ENCODE data around the gene HJV. TPM values are rescaled to one million over a fixed set of nuclear protein-coding genes. Genes with fewer than 3 reads are reported as not detected.
"Not testable (repeated sequence)": the region's sequence is repeated elsewhere in the genome, so short reads cannot be mapped to it uniquely, and the experiment has no call there.

Gene HJV
- total RNA-seq, 1 donor from 2014 or later = 439 TPM

DNA sequence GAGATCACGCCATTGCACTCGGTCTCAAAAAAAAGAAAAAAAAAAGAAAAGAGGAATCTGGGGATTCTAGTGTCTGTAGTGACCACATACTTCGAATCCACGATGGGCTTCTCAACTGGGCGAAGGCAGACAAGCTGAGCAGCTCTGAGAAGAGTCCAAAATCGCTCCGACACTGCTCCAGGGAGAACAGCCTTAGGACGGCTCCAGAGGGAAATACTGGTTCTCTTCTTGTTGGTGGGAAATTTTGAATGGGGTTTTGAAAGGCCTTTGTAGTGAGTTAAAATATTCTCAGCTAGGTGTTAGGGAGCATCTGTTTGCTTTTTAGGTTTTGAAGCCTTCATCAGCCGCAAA lies 18.3 kb upstream of the HJV start:
- Histone ChIP-seq H3K4me1 (ENCODE audit: control insufficient read depth in 3 of 3, insufficient read depth in 3 of 3, low read length in 3 of 3) (peaks cover 9 to 20% (median 16%) of the 10 kb centered on the region in 3 donors), H3K9ac (ENCODE audit: low read depth in 1 of 3, low read length in 3 of 3) (no peak overlapping the region), H3K36me3 (ENCODE audit: control insufficient read depth in 3 of 3, insufficient read depth in 3 of 3, low read length in 3 of 3) (no peaks in the 10 kb centered on the region), H3K27me3 (ENCODE audit: control insufficient read depth in 3 of 3, insufficient read depth in 3 of 3, low read length in 3 of 3) (no peaks in the 10 kb centered on the region), H3K4me3 (ENCODE audit: low read length in 3 of 3) (peak overlapping the region in 1 of 3 donors; percentile 26), H3K27ac (ENCODE audit: low read depth, low read length) (no peak overlapping the region), H3K9me3 (ENCODE audit: control insufficient read depth in 3 of 3, low read length in 3 of 3) (no peaks in the 10 kb centered on the region)

DNA sequence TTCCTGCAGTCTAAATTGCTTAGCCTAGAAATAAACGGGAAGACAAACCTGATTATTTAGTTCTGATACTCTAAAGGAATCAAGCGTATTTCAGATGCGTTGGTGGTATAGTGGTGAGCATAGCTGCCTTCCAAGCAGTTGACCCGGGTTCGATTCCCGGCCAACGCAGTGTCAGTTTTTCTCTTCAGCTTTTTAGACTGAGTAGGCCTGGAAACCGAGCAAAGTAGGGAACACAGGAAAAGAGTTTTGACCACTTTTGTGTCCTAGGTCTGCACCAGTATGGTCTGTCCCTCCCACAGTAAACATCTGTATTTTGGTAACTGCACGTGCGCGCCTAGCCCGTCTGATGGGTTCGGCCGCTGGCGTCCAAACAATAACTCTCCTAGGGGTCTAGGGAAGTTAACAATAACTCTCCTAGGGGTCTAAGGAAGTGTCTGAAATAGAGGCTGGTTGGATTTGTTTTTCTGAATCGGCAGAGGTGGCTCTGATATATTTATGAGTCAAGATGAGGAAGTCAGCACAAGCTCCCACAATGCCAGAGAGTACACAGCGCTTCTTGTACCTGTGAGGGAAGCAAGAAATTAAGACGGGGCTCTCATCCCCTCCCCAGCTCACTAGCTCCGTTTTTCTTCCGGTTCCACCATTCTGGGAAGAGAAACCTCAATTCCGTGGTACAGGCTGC lies 15.6 kb upstream of the HJV start:
- Histone ChIP-seq H3K4me1 (ENCODE audit: control insufficient read depth in 3 of 3, insufficient read depth in 3 of 3, low read length in 3 of 3) (peaks cover 16 to 25% (median 22%) of the 10 kb centered on the region in 3 donors), H3K27me3 (ENCODE audit: control insufficient read depth in 3 of 3, insufficient read depth in 3 of 3, low read length in 3 of 3) (no peaks in the 10 kb centered on the region), H3K9ac (ENCODE audit: low read depth in 1 of 3, low read length in 3 of 3) (peak overlapping the region; percentile 77 to 88 (median 84)), H3K27ac (ENCODE audit: low read depth, low read length) (peak overlapping the region; percentile 78), H3K36me3 (ENCODE audit: control insufficient read depth in 3 of 3, insufficient read depth in 3 of 3, low read length in 3 of 3) (no peaks in the 10 kb centered on the region), H3K9me3 (ENCODE audit: control insufficient read depth in 3 of 3, low read length in 3 of 3) (no peaks in the 10 kb centered on the region), H3K4me3 (ENCODE audit: low read length in 3 of 3) (peak overlapping the region; percentile 76 to 90 (median 79))

- H3K4me1 ChIP-seq (ENCODE audit: control insufficient read depth in 3 of 3, insufficient read depth in 3 of 3, low read length in 3 of 3) = peaks cover 18 to 28% (median 22%) of the 10 kb centered on the region in 3 donors
- H3K27ac ChIP-seq (ENCODE audit: low read depth, low read length) = peak overlapping the region; percentile 78
- H3K9ac ChIP-seq (ENCODE audit: low read depth in 1 of 3, low read length in 3 of 3) = no peak overlapping the region
- no peaks in the 10 kb centered on the region for H3K27me3 ChIP-seq (ENCODE audit: control insufficient read depth in 3 of 3, insufficient read depth in 3 of 3, low read length in 3 of 3)
- peak overlapping the region in 2 of 3 donors; percentile 31 to 90 for H3K4me3 ChIP-seq (ENCODE audit: low read length in 3 of 3)
- no peaks in the 10 kb centered on the region for H3K36me3 ChIP-seq (ENCODE audit: control insufficient read depth in 3 of 3, insufficient read depth in 3 of 3, low read length in 3 of 3)
- H3K9me3 ChIP-seq (ENCODE audit: control insufficient read depth in 3 of 3, low read length in 3 of 3) = no peaks in the 10 kb centered on the region
These were observed 14.9 kb upstream of the HJV start for GRCh38 chr1:146036241-146036964.

DNA sequence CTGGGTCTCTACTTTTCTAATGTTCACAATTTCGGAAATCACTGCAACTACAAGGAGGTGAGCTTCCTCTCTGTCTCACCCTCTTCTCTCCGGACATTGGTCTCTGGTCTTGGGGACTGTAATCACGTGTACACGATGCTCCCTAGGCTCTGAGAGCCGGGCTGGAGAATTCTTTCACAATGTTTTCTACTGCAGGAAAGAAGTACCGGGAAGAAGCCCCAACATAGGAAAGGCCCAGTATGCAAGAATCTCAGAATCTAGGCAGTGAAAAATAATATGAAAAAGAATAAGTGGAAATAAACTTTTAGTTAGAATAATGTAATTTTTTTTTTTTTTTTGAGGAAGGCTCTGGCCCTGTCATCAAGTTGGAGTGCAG lies 13.5 kb upstream of the HJV start:
- no peaks in the 10 kb centered on the region for H3K27me3 ChIP-seq (ENCODE audit: control insufficient read depth in 3 of 3, insufficient read depth in 3 of 3, low read length in 3 of 3)
- H3K9me3 ChIP-seq (ENCODE audit: control insufficient read depth in 3 of 3, low read length in 3 of 3) = peaks cover 0 to 2% (median 0%) of the 10 kb centered on the region in 3 donors
- no peaks in the 10 kb centered on the region for H3K36me3 ChIP-seq (ENCODE audit: control insufficient read depth in 3 of 3, insufficient read depth in 3 of 3, low read length in 3 of 3)
- H3K4me1 ChIP-seq (ENCODE audit: control insufficient read depth in 3 of 3, insufficient read depth in 3 of 3, low read length in 3 of 3) = peaks cover 22 to 28% (median 22%) of the 10 kb centered on the region in 3 donors
- H3K4me3 ChIP-seq (ENCODE audit: low read length in 3 of 3) = peak overlapping the region in 2 of 3 donors; percentile 22 to 35
- peak overlapping the region in 1 of 3 donors; percentile 16 for H3K9ac ChIP-seq (ENCODE audit: low read depth in 1 of 3, low read length in 3 of 3)
- H3K27ac ChIP-seq (ENCODE audit: low read depth, low read length) = no peak overlapping the region

DNA sequence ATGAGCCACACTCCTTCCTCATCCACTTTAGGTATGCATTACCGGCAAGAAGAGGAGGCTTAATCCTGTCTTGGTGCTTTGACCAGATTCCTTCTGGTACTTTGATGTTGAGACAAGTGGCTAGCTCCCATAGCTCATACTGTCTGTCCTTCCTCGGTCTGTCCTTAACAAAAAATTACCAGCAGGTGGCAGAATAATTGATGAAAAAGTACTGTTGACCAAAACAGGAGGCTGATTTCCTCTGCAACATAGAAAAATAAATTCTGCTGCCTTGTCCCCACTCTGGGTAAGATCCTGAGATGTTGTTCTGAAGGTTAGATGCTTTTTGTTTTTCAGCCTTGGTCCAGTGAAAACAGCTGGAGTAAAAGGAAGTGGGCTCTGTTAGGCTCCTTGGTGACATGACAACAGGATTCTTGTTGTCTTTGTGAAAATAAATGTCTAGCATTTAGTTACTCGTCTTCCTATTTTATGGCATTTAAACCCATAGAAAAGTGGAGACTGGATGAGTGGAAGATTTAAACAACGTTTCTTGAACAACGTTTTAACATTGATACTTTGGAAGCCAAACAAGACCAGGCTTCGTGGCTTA lies 11.2 kb upstream of the HJV start:
- H3K4me1 ChIP-seq (ENCODE audit: control insufficient read depth in 3 of 3, insufficient read depth in 3 of 3, low read length in 3 of 3) = peaks cover 17 to 29% (median 23%) of the 10 kb centered on the region in 3 donors
- H3K36me3 ChIP-seq (ENCODE audit: control insufficient read depth in 3 of 3, insufficient read depth in 3 of 3, low read length in 3 of 3) = no peaks in the 10 kb centered on the region
- H3K4me3 ChIP-seq (ENCODE audit: low read length in 3 of 3) = no peak overlapping the region
- no peak overlapping the region for H3K27ac ChIP-seq (ENCODE audit: low read depth, low read length)
- H3K27me3 ChIP-seq (ENCODE audit: control insufficient read depth in 3 of 3, insufficient read depth in 3 of 3, low read length in 3 of 3) = no peaks in the 10 kb centered on the region
- H3K9me3 ChIP-seq (ENCODE audit: control insufficient read depth in 3 of 3, low read length in 3 of 3) = peaks cover 0 to 3% (median 0%) of the 10 kb centered on the region in 3 donors
- H3K9ac ChIP-seq (ENCODE audit: low read depth in 1 of 3, low read length in 3 of 3) = no peak overlapping the region

DNA sequence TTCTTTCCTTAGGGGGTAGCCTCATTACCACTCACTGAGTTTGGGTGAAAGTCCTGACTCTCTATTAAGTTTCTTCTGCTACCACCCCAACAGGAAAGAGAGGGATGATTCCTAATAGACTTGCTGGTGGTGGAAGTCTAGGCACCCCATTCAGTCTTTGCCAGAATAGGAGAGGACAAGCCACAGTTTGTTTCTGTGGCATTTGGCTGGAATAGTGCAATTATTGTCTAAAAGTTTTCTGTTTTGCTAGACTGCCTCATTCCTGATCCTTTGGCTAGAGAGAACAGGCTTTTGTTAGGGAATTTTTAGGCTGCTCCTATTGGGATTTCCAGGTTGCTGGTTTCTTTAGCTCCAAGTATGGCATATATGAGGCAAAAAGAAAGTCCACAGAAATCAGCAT lies 9.9 kb upstream of the HJV start:
- peaks cover 13 to 18% (median 14%) of the 10 kb centered on the region in 3 donors for H3K4me1 ChIP-seq (ENCODE audit: control insufficient read depth in 3 of 3, insufficient read depth in 3 of 3, low read length in 3 of 3)
- H3K36me3 ChIP-seq (ENCODE audit: control insufficient read depth in 3 of 3, insufficient read depth in 3 of 3, low read length in 3 of 3) = no peaks in the 10 kb centered on the region
- no peaks in the 10 kb centered on the region for H3K27me3 ChIP-seq (ENCODE audit: control insufficient read depth in 3 of 3, insufficient read depth in 3 of 3, low read length in 3 of 3)
- no peak overlapping the region for H3K9ac ChIP-seq (ENCODE audit: low read depth in 1 of 3, low read length in 3 of 3)
- H3K27ac ChIP-seq (ENCODE audit: low read depth, low read length) = peak overlapping the region; percentile 13
- H3K9me3 ChIP-seq (ENCODE audit: control insufficient read depth in 3 of 3, low read length in 3 of 3) = peaks cover 0 to 3% (median 0%) of the 10 kb centered on the region in 3 donors
- no peak overlapping the region for H3K4me3 ChIP-seq (ENCODE audit: low read length in 3 of 3)

DNA sequence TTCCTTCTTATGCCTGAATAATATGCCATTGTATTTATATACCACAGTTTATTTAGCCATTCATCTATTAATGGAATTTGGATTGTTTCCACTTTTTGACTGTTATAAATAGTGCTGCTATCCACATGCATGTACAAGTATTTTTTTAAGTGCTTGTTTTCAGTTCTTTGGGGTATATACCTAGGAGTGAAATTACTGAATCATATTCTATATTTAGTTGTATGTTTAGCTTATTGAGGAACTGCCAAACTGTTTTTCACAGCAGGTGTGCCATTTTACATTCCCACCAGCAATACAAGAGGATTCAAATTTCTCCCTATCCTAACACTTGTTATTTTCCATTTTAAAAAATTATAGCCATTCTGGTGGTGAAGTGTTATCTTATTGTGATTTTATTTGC lies 7.6 kb upstream of the HJV start:
- Histone ChIP-seq H3K36me3 (ENCODE audit: control insufficient read depth in 3 of 3, insufficient read depth in 3 of 3, low read length in 3 of 3) (no peaks in the 10 kb centered on the region), H3K4me1 (ENCODE audit: control insufficient read depth in 3 of 3, insufficient read depth in 3 of 3, low read length in 3 of 3) (peaks cover 12 to 13% (median 12%) of the 10 kb centered on the region in 3 donors), H3K9me3 (ENCODE audit: control insufficient read depth in 3 of 3, low read length in 3 of 3) (peaks cover 0 to 3% (median 0%) of the 10 kb centered on the region in 3 donors), H3K4me3 (ENCODE audit: low read length in 3 of 3) (no peak overlapping the region), H3K27ac (ENCODE audit: low read depth, low read length) (peak overlapping the region; percentile 66), H3K27me3 (ENCODE audit: control insufficient read depth in 3 of 3, insufficient read depth in 3 of 3, low read length in 3 of 3) (no peaks in the 10 kb centered on the region), H3K9ac (ENCODE audit: low read depth in 1 of 3, low read length in 3 of 3) (no peak overlapping the region)

DNA sequence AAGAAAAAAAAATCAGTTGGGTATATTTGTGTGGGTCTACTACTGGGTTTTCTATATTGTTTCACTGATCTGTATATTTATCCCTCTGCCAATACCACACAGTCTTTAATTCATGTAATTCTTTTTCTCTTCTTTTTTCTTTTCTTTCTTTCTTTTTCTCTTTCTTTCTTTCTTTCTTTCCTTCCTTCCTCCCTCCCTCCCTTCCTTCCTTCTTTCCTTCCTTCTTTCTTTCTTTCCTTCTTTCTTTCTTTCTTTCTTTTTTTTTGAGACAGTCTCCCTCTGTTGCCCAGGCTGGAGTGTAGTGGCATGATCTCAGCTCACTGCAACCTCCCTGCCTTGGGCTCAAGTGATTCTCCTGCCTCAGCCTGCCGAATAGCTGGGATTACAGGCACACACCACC lies 5.1 kb upstream of the HJV start:
- H3K4me3 ChIP-seq (ENCODE audit: low read length in 3 of 3); H3K36me3 ChIP-seq (ENCODE audit: control insufficient read depth in 3 of 3, insufficient read depth in 3 of 3, low read length in 3 of 3); H3K9ac ChIP-seq (ENCODE audit: low read depth in 1 of 3, low read length in 3 of 3); H3K9me3 ChIP-seq (ENCODE audit: control insufficient read depth in 3 of 3, low read length in 3 of 3); H3K27me3 ChIP-seq (ENCODE audit: control insufficient read depth in 3 of 3, insufficient read depth in 3 of 3, low read length in 3 of 3); H3K27ac ChIP-seq (ENCODE audit: low read depth, low read length): not testable (repeated sequence)
- peaks cover 4 to 12% (median 12%) of the 10 kb centered on the region in 3 donors for H3K4me1 ChIP-seq (ENCODE audit: control insufficient read depth in 3 of 3, insufficient read depth in 3 of 3, low read length in 3 of 3)

GRCh38 chr1:146025787-146026495 lies 4.4 kb upstream of the HJV start:
- not testable (repeated sequence) for H3K9me3 ChIP-seq (ENCODE audit: control insufficient read depth in 3 of 3, low read length in 3 of 3); H3K9ac ChIP-seq (ENCODE audit: low read depth in 1 of 3, low read length in 3 of 3); H3K4me3 ChIP-seq (ENCODE audit: low read length in 3 of 3); H3K27me3 ChIP-seq (ENCODE audit: control insufficient read depth in 3 of 3, insufficient read depth in 3 of 3, low read length in 3 of 3); H3K36me3 ChIP-seq (ENCODE audit: control insufficient read depth in 3 of 3, insufficient read depth in 3 of 3, low read length in 3 of 3)
- Histone ChIP-seq H3K4me1 (ENCODE audit: control insufficient read depth in 3 of 3, insufficient read depth in 3 of 3, low read length in 3 of 3) (peaks cover 4 to 12% (median 12%) of the 10 kb centered on the region in 3 donors), H3K27ac (ENCODE audit: low read depth, low read length) (peak overlapping the region; percentile 18)

Measured in skeletal muscle tissue (tissue), 4 donors.